H9 (cell line): ENCODE data around the gene TMEM131. TPM values are rescaled to one million over a fixed set of nuclear protein-coding genes. Genes with fewer than 3 reads are reported as not detected.

Source experiments
- DNase-seq: peaks from one replicate; pipeline ENCODE4 v3.0.0-alpha.2; 2017
- H2AFZ ChIP-seq: one replicate; pipeline ENCODE4 v1.6.1; 2013; ENCODE audit warnings: mild to moderate bottlenecking, low read length, control low read depth, moderate library complexity
- H2AK5ac ChIP-seq: 2 replicates; pipeline ENCODE4 v1.6.1; 2013; ENCODE audit warnings: low read length, control low read depth, mixed read lengths; ENCODE audit not compliant: insufficient read length
- H2BK120ac ChIP-seq: one replicate; pipeline ENCODE4 v1.6.1; 2013; ENCODE audit warnings: low read depth, mild to moderate bottlenecking, low read length, control low read depth, inconsistent platforms; ENCODE audit not compliant: poor library complexity, severe bottlenecking
- H2BK12ac ChIP-seq: 2 replicates; pipeline ENCODE4 v1.6.1; 2013; ENCODE audit warnings: low read length, control low read depth, mixed read lengths, low read depth; ENCODE audit not compliant: insufficient read length
- H2BK15ac ChIP-seq: 2 replicates; pipeline ENCODE4 v1.6.1; 2013; ENCODE audit warnings: low read depth, low read length, control low read depth
- H2BK20ac ChIP-seq: one replicate; pipeline ENCODE4 v1.6.1; 2013; ENCODE audit warnings: low read depth, mild to moderate bottlenecking, low read length, control low read depth, inconsistent platforms; ENCODE audit not compliant: poor library complexity, severe bottlenecking
- H2BK5ac ChIP-seq: 2 replicates; pipeline ENCODE4 v1.6.1; 2013; ENCODE audit warnings: low read length, control low read depth, mixed read lengths; ENCODE audit not compliant: insufficient read length
- H3K14ac ChIP-seq: 2 replicates; pipeline ENCODE4 v1.6.1; 2013; ENCODE audit warnings: low read length, control low read depth; ENCODE audit not compliant: insufficient read depth
- H3K18ac ChIP-seq: 2 replicates; pipeline ENCODE4 v1.6.1; 2013; ENCODE audit warnings: low read depth, mild to moderate bottlenecking, mixed read lengths, low read length, control low read depth; ENCODE audit not compliant: insufficient read length
- H3K23ac ChIP-seq: 2 replicates; pipeline ENCODE4 v1.6.1; 2013; ENCODE audit warnings: low read length, control low read depth, mixed read lengths, low read depth; ENCODE audit not compliant: insufficient read length
- H3K23me2 ChIP-seq: 2 replicates; pipeline ENCODE4 v1.6.1; 2013; ENCODE audit warnings: low read depth, mild to moderate bottlenecking, mixed read lengths, low read length, control low read depth; ENCODE audit not compliant: insufficient read length, poor library complexity, severe bottlenecking
- H3K27ac ChIP-seq: 2 replicates; pipeline ENCODE4 v1.5.1; 2013; ENCODE audit warnings: low read length, control low read depth, mixed read lengths, low read depth; ENCODE audit not compliant: insufficient read length
- H3K27me3 ChIP-seq: 2 replicates; pipeline ENCODE4 v1.6.1; 2013; ENCODE audit warnings: low read length, control low read depth, inconsistent platforms; ENCODE audit not compliant: insufficient read depth
- H3K4ac ChIP-seq: 2 replicates; pipeline ENCODE4 v1.6.1; 2013; ENCODE audit warnings: low read depth, mild to moderate bottlenecking, control low read depth, inconsistent platforms, low read length, moderate library complexity
- H3K4me1 ChIP-seq: 2 replicates; pipeline ENCODE4 v1.6.1; 2013; ENCODE audit warnings: low read length, control low read depth, inconsistent platforms; ENCODE audit not compliant: insufficient read depth
- H3K4me2 ChIP-seq: 2 replicates; pipeline ENCODE4 v1.6.1; 2013; ENCODE audit warnings: low read length, control low read depth, mixed read lengths; ENCODE audit not compliant: insufficient read length, insufficient read depth
- H3K56ac ChIP-seq: 2 replicates; pipeline ENCODE4 v1.6.1; 2013; ENCODE audit warnings: low read depth, mild to moderate bottlenecking, mixed read lengths, low read length, control low read depth; ENCODE audit not compliant: insufficient read length
- H3K79me1 ChIP-seq: 2 replicates; pipeline ENCODE4 v1.6.1; 2013; ENCODE audit warnings: low read depth, mild to moderate bottlenecking, moderate library complexity, low read length, control low read depth, inconsistent platforms; ENCODE audit not compliant: insufficient read depth, poor library complexity, severe bottlenecking
- H3K79me2 ChIP-seq: 2 replicates; pipeline ENCODE4 v1.6.1; 2013; ENCODE audit warnings: low read length, control low read depth, inconsistent platforms; ENCODE audit not compliant: insufficient read depth
- H3K9ac ChIP-seq: 2 replicates; pipeline ENCODE4 v1.6.1; 2013; ENCODE audit warnings: low read length, control low read depth, mixed read lengths; ENCODE audit not compliant: insufficient read length; ENCODE audit errors: extremely low read depth
- H3K9me3 ChIP-seq: one replicate; pipeline ENCODE4 v1.6.1; 2013; ENCODE audit warnings: low read depth, low read length, inconsistent platforms; ENCODE audit not compliant: control insufficient read depth
- H3T11ph ChIP-seq: one replicate; pipeline ENCODE4 v1.6.1; 2013; ENCODE audit warnings: mild to moderate bottlenecking, low read length, control low read depth, inconsistent platforms
- H4K20me1 ChIP-seq: one replicate; pipeline ENCODE4 v1.6.1; 2013; ENCODE audit not compliant: control insufficient read depth, insufficient read length, insufficient read depth
- H4K5ac ChIP-seq: 2 replicates; pipeline ENCODE4 v1.6.1; 2013; ENCODE audit warnings: low read depth, mild to moderate bottlenecking, mixed read lengths, low read length, control low read depth; ENCODE audit not compliant: insufficient read length
- H4K8ac ChIP-seq: replicated peaks from 2 replicates; pipeline ENCODE4 v1.6.1; 2013; ENCODE audit warnings: low read length, control low read depth, mixed read lengths, low read depth; ENCODE audit not compliant: insufficient read length
- H4K91ac ChIP-seq: 2 replicates; pipeline ENCODE4 v1.6.1; 2013; ENCODE audit warnings: low read depth, mild to moderate bottlenecking, moderate library complexity, mixed read lengths, low read length, control low read depth; ENCODE audit not compliant: insufficient read length
- H3K27ac Mint-ChIP-seq, 3 experiments: 2 replicates in 2 of 3; 3 replicates in 1 of 3; pipeline ENCODE4 v1.8.0; 2020 to 2021; ENCODE audit warnings: mixed read lengths in 3 of 3, mild to moderate bottlenecking in 1 of 3, moderate library complexity in 1 of 3
- H3K27me3 Mint-ChIP-seq: 2 replicates; pipeline ENCODE4 v1.8.0; 2021; ENCODE audit warnings: low read depth, mild to moderate bottlenecking, moderate library complexity, mixed read lengths
- H3K36me3 Mint-ChIP-seq, 3 experiments: 2 replicates in 2 of 3; 3 replicates in 1 of 3; pipeline ENCODE4 v1.8.0; 2020 to 2021; ENCODE audit warnings: low read depth in 3 of 3, mixed read lengths in 3 of 3; ENCODE audit not compliant: insufficient read depth in 1 of 3
- H3K4me1 Mint-ChIP-seq, 2 experiments: 2 replicates each; pipeline ENCODE4 v1.8.0; 2020; ENCODE audit warnings: mixed read lengths in 2 of 2
- H3K4me3 Mint-ChIP-seq, 2 experiments: 2 replicates in 1 of 2; 3 replicates in 1 of 2; pipeline ENCODE4 v1.8.0; 2020 to 2021; ENCODE audit warnings: mild to moderate bottlenecking in 2 of 2, mixed read lengths in 2 of 2, moderate library complexity in 1 of 2
- H3K9me3 Mint-ChIP-seq, 2 experiments: 2 replicates in 1 of 2; 3 replicates in 1 of 2; pipeline ENCODE4 v1.8.0; 2020; ENCODE audit warnings: mild to moderate bottlenecking in 2 of 2, mixed read lengths in 2 of 2, moderate library complexity in 1 of 2
- CTCF ChIP-seq: fragments of 200-600 bp; sonication (generic); conservative IDR thresholded peaks from 3 replicates; pipeline ENCODE4 v1.8.0; 2021; ENCODE audit warnings: antibody characterized with exemption, mild to moderate bottlenecking
- WGBS: extraction: QIAGEN DNeasy Blood & Tissue Kit; methylation state at CpG from one replicate; pipeline ENCODE4 v1.1.7; 2013; ENCODE audit warnings: missing lambda C conversion rate, low lambda C conversion rate, mixed read lengths; ENCODE audit not compliant: insufficient read length; ENCODE audit errors: extremely low coverage; 5-methylcytosine and 5-hydroxymethylcytosine counted together
- total RNA-seq: library from RNA; stranded (reverse); gene quantifications from 2 replicates; pipeline ENCODE4 v1.2.1, GENCODE V29; 2021

TMEM131 gene
- total RNA-seq, 1 experiment from 2014 or later, result 20.9 TPM

GRCh38 chr2:97993926-97994325 lies 1.8 kb downstream of the TMEM131 start:
- peak overlapping the region; percentile 89 to 96 for H3K4me3 Mint-ChIP-seq
- no peak for TF ChIP-seq CTCF
- H4K20me1 ChIP-seq, result no peaks in the 10 kb centered on the region
- H2AK5ac ChIP-seq, result no peak overlapping the region
- H2BK20ac ChIP-seq, result no peak overlapping the region
- no CpG with 5 or more reads among the region's 6 CpGs for WGBS
- no peak overlapping the region for H2AFZ ChIP-seq
- H3K9me3 ChIP-seq, result no peaks in the 10 kb centered on the region
- no peak overlapping the region for H3K18ac ChIP-seq
- peaks cover 1 to 4% of the 10 kb centered on the region in 2 experiments; a peak in 2 of 5 replicates for H3K9me3 Mint-ChIP-seq
- no peak overlapping the region for H3K23ac ChIP-seq
- no peaks in the 10 kb centered on the region; the same call in 1 of the 2 replicates for H3K4me1 ChIP-seq
- no peak overlapping the region for H3T11ph ChIP-seq
- H3K27ac Mint-ChIP-seq, result no peak overlapping the region
- H3K23me2 ChIP-seq, result peaks cover 4% of the 10 kb centered on the region
- peaks cover 25 to 32% of the 10 kb centered on the region in 2 experiments for H3K4me1 Mint-ChIP-seq
- H3K4ac ChIP-seq, result no peak overlapping the region
- no peak overlapping the region for H3K27ac ChIP-seq
- H3K79me1 ChIP-seq, result peaks cover 2% of the 10 kb centered on the region
- no peaks in the 10 kb centered on the region for H3K27me3 ChIP-seq
- DNase-seq, result no peak
- no peak overlapping the region for H3K9ac ChIP-seq
- peaks cover 8% of the 10 kb centered on the region; the same call in 1 of the 2 replicates for H3K79me2 ChIP-seq
- peak overlapping the region; percentile 30 for H3K4me2 ChIP-seq
- H3K36me3 Mint-ChIP-seq, result peaks cover 0 to 6% (median 0%) of the 10 kb centered on the region in 3 experiments; a peak in 3 of 7 replicates
- H3K27me3 Mint-ChIP-seq, result no peaks in the 10 kb centered on the region; the same call in 1 of the 2 replicates
- H4K91ac ChIP-seq, result no peak overlapping the region
- H4K5ac ChIP-seq, result no peak overlapping the region
- no peak overlapping the region for H2BK12ac ChIP-seq
- no peak overlapping the region for H2BK15ac ChIP-seq
- no peak overlapping the region for H4K8ac ChIP-seq
- H2BK5ac ChIP-seq, result no peak overlapping the region
- no peak overlapping the region for H2BK120ac ChIP-seq
- no peak overlapping the region for H3K14ac ChIP-seq
- no peak overlapping the region for H3K56ac ChIP-seq
